ENCODE data around the gene DUSP8.

DUSP8 gene

GRCh38 chr11:1523779-1524178 is 48.3 kb downstream of the DUSP8 start:
- Histone ChIP-seq H2BK120ac (ENCODE audit: low read depth, low read length) (no peak overlapping the region), H3K4me3 (ENCODE audit: low read length in 2 of 2) (no peak overlapping the region), H4K91ac (ENCODE audit: low read depth, low read length, poor library complexity) (no peak overlapping the region), H3K9ac (ENCODE audit: low read depth, low read length, poor library complexity) (no peak overlapping the region), H3K9me3 (replicated peaks in 1 of 2; ENCODE audit: control insufficient read depth in 2 of 2, insufficient read depth in 1 of 2, low read depth in 1 of 2, low read length in 2 of 2) (no peaks in the 10 kb centered on the region), H3K18ac (ENCODE audit: low read length) (no peak overlapping the region), H2BK15ac (ENCODE audit: low read length) (no peak overlapping the region), H2BK5ac (ENCODE audit: low read length) (no peak overlapping the region), H4K8ac (ENCODE audit: low read depth, low read length) (peak overlapping the region; percentile 78), H3K4me1 (ENCODE audit: control insufficient read depth in 2 of 2, insufficient read depth in 1 of 2, low read depth in 1 of 2, low read length in 2 of 2) (peaks cover 0 to 14% of the 10 kb centered on the region in 2 donors), H3K14ac (ENCODE audit: low read length) (no peak overlapping the region), H2AK5ac (ENCODE audit: low read depth, low read length) (no peak overlapping the region), H3K23ac (ENCODE audit: low read depth, low read length, poor library complexity) (peak overlapping the region; percentile 25), H3K27ac (replicated peaks; ENCODE audit: low read length) (no peak overlapping the region), H2BK12ac (ENCODE audit: low read length) (no peak overlapping the region), H3K79me1 (ENCODE audit: low read depth, low read length) (peaks cover 5% of the 10 kb centered on the region), H3K27me3 (ENCODE audit: control insufficient read depth in 3 of 3, insufficient read depth in 3 of 3, low read depth in 1 of 3, low read length in 3 of 3) (no peaks in the 10 kb centered on the region), H2AFZ (ENCODE audit: low read length) (no peak overlapping the region), H3K4ac (ENCODE audit: low read length) (no peak overlapping the region), H3K4me2 (ENCODE audit: insufficient read depth, low read length, poor library complexity, severe bottlenecking) (no peak overlapping the region), H3K36me3 (replicated peaks in 1 of 2; ENCODE audit: control insufficient read depth in 2 of 2, insufficient read depth in 2 of 2, low read length in 2 of 2) (no peaks in the 10 kb centered on the region)
- no CpG with 5 or more reads among the region's 4 CpGs for WGBS, 2 donors (ENCODE audit: extremely low coverage in 2 of 2, insufficient read length in 2 of 2, insufficient replicate concordance in 1 of 2)
- no peak for DNase-seq (ENCODE audit: low spot score)

GRCh38 chr11:1523077-1523476 is 49.0 kb downstream of the DUSP8 start:
- Histone ChIP-seq H3K4me2 (ENCODE audit: insufficient read depth, low read length, poor library complexity, severe bottlenecking) (no peak overlapping the region), H3K9me3 (replicated peaks in 1 of 2; ENCODE audit: control insufficient read depth in 2 of 2, insufficient read depth in 1 of 2, low read depth in 1 of 2, low read length in 2 of 2) (no peaks in the 10 kb centered on the region), H2BK12ac (ENCODE audit: low read length) (no peak overlapping the region), H3K4ac (ENCODE audit: low read length) (no peak overlapping the region), H3K18ac (ENCODE audit: low read length) (no peak overlapping the region), H2BK5ac (ENCODE audit: low read length) (no peak overlapping the region), H3K79me1 (ENCODE audit: low read depth, low read length) (peaks cover 8% of the 10 kb centered on the region), H3K14ac (ENCODE audit: low read length) (no peak overlapping the region), H3K27me3 (ENCODE audit: control insufficient read depth in 3 of 3, insufficient read depth in 3 of 3, low read depth in 1 of 3, low read length in 3 of 3) (no peaks in the 10 kb centered on the region), H3K27ac (replicated peaks; ENCODE audit: low read length) (no peak overlapping the region), H4K91ac (ENCODE audit: low read depth, low read length, poor library complexity) (no peak overlapping the region), H2BK120ac (ENCODE audit: low read depth, low read length) (no peak overlapping the region), H3K4me1 (ENCODE audit: control insufficient read depth in 2 of 2, insufficient read depth in 1 of 2, low read depth in 1 of 2, low read length in 2 of 2) (peaks cover 0 to 14% of the 10 kb centered on the region in 2 donors), H3K23ac (ENCODE audit: low read depth, low read length, poor library complexity) (no peak overlapping the region), H3K9ac (ENCODE audit: low read depth, low read length, poor library complexity) (no peak overlapping the region), H2AK5ac (ENCODE audit: low read depth, low read length) (no peak overlapping the region), H4K8ac (ENCODE audit: low read depth, low read length) (no peak overlapping the region), H3K4me3 (ENCODE audit: low read length in 2 of 2) (no peak overlapping the region), H2BK15ac (ENCODE audit: low read length) (no peak overlapping the region), H3K36me3 (replicated peaks in 1 of 2; ENCODE audit: control insufficient read depth in 2 of 2, insufficient read depth in 2 of 2, low read length in 2 of 2) (no peaks in the 10 kb centered on the region), H2AFZ (ENCODE audit: low read length) (no peak overlapping the region)
- DNase-seq (ENCODE audit: low spot score), result no peak
- no CpG with 5 or more reads among the region's 6 CpGs for WGBS, 2 donors (ENCODE audit: extremely low coverage in 2 of 2, insufficient read length in 2 of 2, insufficient replicate concordance in 1 of 2)

GRCh38 chr11:1522081-1522424 is 50.0 kb downstream of the DUSP8 start:
- Histone ChIP-seq H2BK12ac (ENCODE audit: low read length) (no peak overlapping the region), H3K4me3 (ENCODE audit: low read length in 2 of 2) (no peak overlapping the region), H3K23ac (ENCODE audit: low read depth, low read length, poor library complexity) (no peak overlapping the region), H3K79me1 (ENCODE audit: low read depth, low read length) (peaks cover 14% of the 10 kb centered on the region), H3K27ac (replicated peaks; ENCODE audit: low read length) (no peak overlapping the region), H3K18ac (ENCODE audit: low read length) (no peak overlapping the region), H3K9me3 (replicated peaks in 1 of 2; ENCODE audit: control insufficient read depth in 2 of 2, insufficient read depth in 1 of 2, low read depth in 1 of 2, low read length in 2 of 2) (no peaks in the 10 kb centered on the region), H2BK5ac (ENCODE audit: low read length) (no peak overlapping the region), H4K91ac (ENCODE audit: low read depth, low read length, poor library complexity) (no peak overlapping the region), H2AFZ (ENCODE audit: low read length) (no peak overlapping the region), H3K4me1 (ENCODE audit: control insufficient read depth in 2 of 2, insufficient read depth in 1 of 2, low read depth in 1 of 2, low read length in 2 of 2) (peaks cover 0 to 14% of the 10 kb centered on the region in 2 donors), H2BK120ac (ENCODE audit: low read depth, low read length) (no peak overlapping the region), H3K4ac (ENCODE audit: low read length) (no peak overlapping the region), H3K27me3 (ENCODE audit: control insufficient read depth in 3 of 3, insufficient read depth in 3 of 3, low read depth in 1 of 3, low read length in 3 of 3) (no peaks in the 10 kb centered on the region), H4K8ac (ENCODE audit: low read depth, low read length) (no peak overlapping the region), H2BK15ac (ENCODE audit: low read length) (no peak overlapping the region), H3K9ac (ENCODE audit: low read depth, low read length, poor library complexity) (no peak overlapping the region), H2AK5ac (ENCODE audit: low read depth, low read length) (no peak overlapping the region), H3K14ac (ENCODE audit: low read length) (no peak overlapping the region), H3K4me2 (ENCODE audit: insufficient read depth, low read length, poor library complexity, severe bottlenecking) (no peak overlapping the region), H3K36me3 (replicated peaks in 1 of 2; ENCODE audit: control insufficient read depth in 2 of 2, insufficient read depth in 2 of 2, low read length in 2 of 2) (no peaks in the 10 kb centered on the region)
- DNase-seq (ENCODE audit: low spot score), result no peak
- WGBS, 2 donors (ENCODE audit: extremely low coverage in 2 of 2, insufficient read length in 2 of 2, insufficient replicate concordance in 1 of 2), result no CpG with 5 or more reads among the region's 8 CpGs

GRCh38 chr11:1521382-1522080 is 50.5 kb downstream of the DUSP8 start:
- no peak for DNase-seq (ENCODE audit: low spot score)
- no CpG with 5 or more reads among the region's 21 CpGs for WGBS, 2 donors (ENCODE audit: extremely low coverage in 2 of 2, insufficient read length in 2 of 2, insufficient replicate concordance in 1 of 2)
- H4K91ac ChIP-seq (ENCODE audit: low read depth, low read length, poor library complexity), result no peak overlapping the region
- H2AFZ ChIP-seq (ENCODE audit: low read length), result no peak overlapping the region
- H3K4me3 ChIP-seq (ENCODE audit: low read length in 2 of 2), result no peak overlapping the region
- no peaks in the 10 kb centered on the region for H3K9me3 ChIP-seq (replicated peaks in 1 of 2; ENCODE audit: control insufficient read depth in 2 of 2, insufficient read depth in 1 of 2, low read depth in 1 of 2, low read length in 2 of 2)
- peaks cover 14% of the 10 kb centered on the region for H3K79me1 ChIP-seq (ENCODE audit: low read depth, low read length)
- no peak overlapping the region for H2AK5ac ChIP-seq (ENCODE audit: low read depth, low read length)
- H3K9ac ChIP-seq (ENCODE audit: low read depth, low read length, poor library complexity), result no peak overlapping the region
- H2BK12ac ChIP-seq (ENCODE audit: low read length), result no peak overlapping the region
- H3K23ac ChIP-seq (ENCODE audit: low read depth, low read length, poor library complexity), result no peak overlapping the region
- H2BK120ac ChIP-seq (ENCODE audit: low read depth, low read length), result no peak overlapping the region
- no peak overlapping the region for H3K18ac ChIP-seq (ENCODE audit: low read length)
- no peak overlapping the region for H3K4ac ChIP-seq (ENCODE audit: low read length)
- H3K4me2 ChIP-seq (ENCODE audit: insufficient read depth, low read length, poor library complexity, severe bottlenecking), result no peak overlapping the region
- H3K36me3 ChIP-seq (replicated peaks in 1 of 2; ENCODE audit: control insufficient read depth in 2 of 2, insufficient read depth in 2 of 2, low read length in 2 of 2), result no peaks in the 10 kb centered on the region
- no peak overlapping the region for H3K14ac ChIP-seq (ENCODE audit: low read length)
- H2BK15ac ChIP-seq (ENCODE audit: low read length), result no peak overlapping the region
- peaks cover 0 to 14% of the 10 kb centered on the region in 2 donors for H3K4me1 ChIP-seq (ENCODE audit: control insufficient read depth in 2 of 2, insufficient read depth in 1 of 2, low read depth in 1 of 2, low read length in 2 of 2)
- no peaks in the 10 kb centered on the region for H3K27me3 ChIP-seq (ENCODE audit: control insufficient read depth in 3 of 3, insufficient read depth in 3 of 3, low read depth in 1 of 3, low read length in 3 of 3)
- H3K27ac ChIP-seq (replicated peaks; ENCODE audit: low read length), result no peak overlapping the region
- no peak overlapping the region for H2BK5ac ChIP-seq (ENCODE audit: low read length)
- H4K8ac ChIP-seq (ENCODE audit: low read depth, low read length), result no peak overlapping the region
